Testis (tissue), 2 donors: ENCODE data around the gene TBC1D9.

Source experiments
- CTCF ChIP-seq, 3 experiments: fragments of 450-650 bp in 2 of 3; fragments of 200-600 bp in 1 of 3; sonication (generic) in 1 of 3; IDR thresholded peaks; one replicate each; pipeline ENCODE4 v1.5.1; 2016 to 2019; ENCODE audit warnings: antibody characterized with exemption in 3 of 3, mild to moderate bottlenecking in 2 of 3, moderate library complexity in 1 of 3
- POLR2A ChIP-seq: fragments of 450-650 bp; IDR thresholded peaks from one replicate; pipeline ENCODE4 v1.6.1; 2017; ENCODE audit warnings: antibody characterized with exemption, mild to moderate bottlenecking, moderate library complexity

GRCh38 chr4:140617499-140618248, 138.5 kb downstream of the TBC1D9 start:
- TF ChIP-seq POLR2A (no peak), CTCF (IDR thresholded peaks at IDR 0.05) (no peak)
